SK-N-SH treated with all-trans-retinoic acid at 6 μM for 48 hours (cell line): Measurements from ENCODE around the gene TMEM156.

ENCODE experiments used
- ATAC-seq: fragments of 200-7000 bp; cut with Tn5 transposase; 3 replicates; pipeline ENCODE4 v1.9.1; 2020; ENCODE audit warnings: mild to moderate bottlenecking, moderate library complexity
- BACH2 ChIP-seq: fragments of 250-450 bp; sonication (Bioruptor Pico); IDR thresholded peaks from 2 replicates; pipeline ENCODE4 v1.9.0; 2021; ENCODE audit warnings: mild to moderate bottlenecking, borderline replicate concordance
- CSDC2 ChIP-seq: fragments of 250-450 bp; sonication (Bioruptor Pico); IDR thresholded peaks from 2 replicates; pipeline ENCODE4 v1.5.0; 2020; ENCODE audit warnings: mild to moderate bottlenecking, moderate library complexity
- ESRRG ChIP-seq: fragments of 250-450 bp; sonication (Bioruptor Pico); IDR thresholded peaks from 2 replicates; pipeline ENCODE4 v1.6.1; 2021; ENCODE audit warnings: mild to moderate bottlenecking
- GLIS3 ChIP-seq: fragments of 250-450 bp; sonication (Bioruptor Pico); IDR thresholded peaks from 2 replicates; pipeline ENCODE4 v1.5.0; 2020; ENCODE audit warnings: mild to moderate bottlenecking, moderate library complexity
- ISL1 ChIP-seq: fragments of 250-450 bp; sonication (Bioruptor Pico); IDR thresholded peaks from 2 replicates; pipeline ENCODE4 v2.1.2; 2022; ENCODE audit warnings: mild to moderate bottlenecking, moderate library complexity
- POU6F1 ChIP-seq: fragments of 250-450 bp; sonication (Bioruptor Pico); IDR thresholded peaks from 2 replicates; pipeline ENCODE4 v1.8.0; 2021; ENCODE audit warnings: low read depth, mild to moderate bottlenecking, moderate library complexity, borderline replicate concordance
- PPARA ChIP-seq: fragments of 250-450 bp; sonication (Bioruptor Pico); IDR thresholded peaks from 2 replicates; pipeline ENCODE4 v1.5.0; 2020; ENCODE audit warnings: mild to moderate bottlenecking, borderline replicate concordance
- RARB ChIP-seq: fragments of 250-450 bp; sonication (Bioruptor Pico); IDR thresholded peaks from 2 replicates; pipeline ENCODE4 v1.8.0; 2021; ENCODE audit warnings: mild to moderate bottlenecking, moderate library complexity
- SNAI2 ChIP-seq: fragments of 250-450 bp; sonication (Bioruptor Pico); IDR thresholded peaks from 2 replicates; pipeline ENCODE4 v1.5.0; 2020; ENCODE audit warnings: mild to moderate bottlenecking, moderate library complexity
- TCF4 ChIP-seq: fragments of 250-450 bp; sonication (Bioruptor Pico); IDR thresholded peaks from 2 replicates; pipeline ENCODE4 v1.8.0; 2021; ENCODE audit warnings: mild to moderate bottlenecking, moderate library complexity, borderline replicate concordance
- TOX ChIP-seq: fragments of 250-450 bp; sonication (Bioruptor Pico); IDR thresholded peaks from 2 replicates; pipeline ENCODE4 v1.8.0; 2021; ENCODE audit warnings: mild to moderate bottlenecking, moderate library complexity, borderline replicate concordance
- ZFP3 ChIP-seq: fragments of 250-450 bp; sonication (Bioruptor Pico); IDR thresholded peaks from 2 replicates; pipeline ENCODE4 v1.5.0; 2020; ENCODE audit warnings: mild to moderate bottlenecking, moderate library complexity
- ZFP30 ChIP-seq: fragments of 450-650 bp; formaldehyde crosslinking; IDR thresholded peaks from 2 replicates; pipeline ENCODE4 v1.5.0; 2022; ENCODE audit warnings: mild to moderate bottlenecking, moderate library complexity
- ZNF565 ChIP-seq: fragments of 450-650 bp; formaldehyde crosslinking; conservative IDR thresholded peaks from 2 replicates; pipeline ENCODE4 v1.5.0; 2020; ENCODE audit warnings: low read depth, mild to moderate bottlenecking, moderate library complexity
- ZNF70 ChIP-seq: fragments of 450-650 bp; formaldehyde crosslinking; IDR thresholded peaks from 2 replicates; pipeline ENCODE4 v1.5.0; 2020; ENCODE audit warnings: mild to moderate bottlenecking, moderate library complexity
- ZNF8 ChIP-seq: fragments of 450-650 bp; formaldehyde crosslinking; IDR thresholded peaks from 2 replicates; pipeline ENCODE4 v1.5.0; 2020; ENCODE audit warnings: mild to moderate bottlenecking, moderate library complexity
- TF ChIP-seq, protein P1 (sequence below): fragments of 250-450 bp; sonication (Bioruptor Pico); IDR thresholded peaks from 2 replicates; pipeline ENCODE4 v1.5.0; 2020; ENCODE audit warnings: mild to moderate bottlenecking, moderate library complexity
- TF ChIP-seq, protein P2 (sequence below): fragments of 250-450 bp; sonication (Bioruptor Pico); IDR thresholded peaks from 2 replicates; pipeline ENCODE4 v1.5.1; 2020; ENCODE audit warnings: low read depth, mild to moderate bottlenecking, moderate library complexity
- TF ChIP-seq, protein P3 (sequence below): fragments of 250-450 bp; sonication (Bioruptor Pico); IDR thresholded peaks from 2 replicates; pipeline ENCODE4 v1.5.1; 2021; ENCODE audit warnings: mild to moderate bottlenecking, moderate library complexity
- TF ChIP-seq, protein P4 (sequence below): fragments of 250-450 bp; sonication (Bioruptor Pico); IDR thresholded peaks from 2 replicates; pipeline ENCODE4 v1.8.0; 2020; ENCODE audit warnings: mild to moderate bottlenecking, moderate library complexity, borderline replicate concordance

TMEM156 gene

DNA sequence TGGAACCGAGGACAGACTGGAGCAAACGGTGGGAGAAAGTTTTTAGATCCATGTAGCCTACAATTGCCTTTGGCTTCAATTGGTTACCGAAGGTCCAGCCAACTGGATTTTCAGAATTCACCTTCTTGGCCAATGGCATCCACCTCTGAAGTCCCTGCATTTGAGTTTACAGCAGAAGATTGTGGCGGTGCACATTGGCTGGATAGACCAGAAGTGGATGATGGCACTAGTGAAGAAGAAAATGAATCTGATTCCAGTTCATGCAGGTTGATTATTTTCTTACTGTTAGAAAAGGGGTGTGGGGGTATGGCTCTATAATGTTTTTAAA lies 30.5 kb upstream of the TMEM156 start:
- no peak; the same call in 1 of the 3 replicates for ATAC-seq
- TF ChIP-seq ZFP30 (CRISPR knock-in tag) (no peak), ZNF70 (CRISPR knock-in tag) (0 out of 2 replicates have a peak, but pooled peaks have one; percentile 29)
- TF ChIP-seq, all 23 proteins: peak for 1

GRCh38 chr4:39062094-39062769 lies 30.0 kb upstream of the TMEM156 start, which contains the start of gene KLHL5:
TSS of gene KLHL5 (plus strand) at chr4:39062232. CDS start at chr4:39062653, 421 bp downstream.
- ATAC-seq, result peak; percentile 98
- TF ChIP-seq ZFP3 (CRISPR knock-in tag) (no peak), TCF4 (CRISPR knock-in tag) (peak; percentile 73; the same call in 1 of the 2 replicates)
- TF ChIP-seq, protein P1, sequence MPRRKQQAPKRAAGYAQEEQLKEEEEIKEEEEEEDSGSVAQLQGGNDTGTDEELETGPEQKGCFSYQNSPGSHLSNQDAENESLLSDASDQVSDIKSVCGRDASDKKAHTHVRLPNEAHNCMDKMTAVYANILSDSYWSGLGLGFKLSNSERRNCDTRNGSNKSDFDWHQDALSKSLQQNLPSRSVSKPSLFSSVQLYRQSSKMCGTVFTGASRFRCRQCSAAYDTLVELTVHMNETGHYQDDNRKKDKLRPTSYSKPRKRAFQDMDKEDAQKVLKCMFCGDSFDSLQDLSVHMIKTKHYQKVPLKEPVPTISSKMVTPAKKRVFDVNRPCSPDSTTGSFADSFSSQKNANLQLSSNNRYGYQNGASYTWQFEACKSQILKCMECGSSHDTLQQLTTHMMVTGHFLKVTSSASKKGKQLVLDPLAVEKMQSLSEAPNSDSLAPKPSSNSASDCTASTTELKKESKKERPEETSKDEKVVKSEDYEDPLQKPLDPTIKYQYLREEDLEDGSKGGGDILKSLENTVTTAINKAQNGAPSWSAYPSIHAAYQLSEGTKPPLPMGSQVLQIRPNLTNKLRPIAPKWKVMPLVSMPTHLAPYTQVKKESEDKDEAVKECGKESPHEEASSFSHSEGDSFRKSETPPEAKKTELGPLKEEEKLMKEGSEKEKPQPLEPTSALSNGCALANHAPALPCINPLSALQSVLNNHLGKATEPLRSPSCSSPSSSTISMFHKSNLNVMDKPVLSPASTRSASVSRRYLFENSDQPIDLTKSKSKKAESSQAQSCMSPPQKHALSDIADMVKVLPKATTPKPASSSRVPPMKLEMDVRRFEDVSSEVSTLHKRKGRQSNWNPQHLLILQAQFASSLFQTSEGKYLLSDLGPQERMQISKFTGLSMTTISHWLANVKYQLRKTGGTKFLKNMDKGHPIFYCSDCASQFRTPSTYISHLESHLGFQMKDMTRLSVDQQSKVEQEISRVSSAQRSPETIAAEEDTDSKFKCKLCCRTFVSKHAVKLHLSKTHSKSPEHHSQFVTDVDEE (CRISPR knock-in tag), result peak; percentile 70

DNA sequence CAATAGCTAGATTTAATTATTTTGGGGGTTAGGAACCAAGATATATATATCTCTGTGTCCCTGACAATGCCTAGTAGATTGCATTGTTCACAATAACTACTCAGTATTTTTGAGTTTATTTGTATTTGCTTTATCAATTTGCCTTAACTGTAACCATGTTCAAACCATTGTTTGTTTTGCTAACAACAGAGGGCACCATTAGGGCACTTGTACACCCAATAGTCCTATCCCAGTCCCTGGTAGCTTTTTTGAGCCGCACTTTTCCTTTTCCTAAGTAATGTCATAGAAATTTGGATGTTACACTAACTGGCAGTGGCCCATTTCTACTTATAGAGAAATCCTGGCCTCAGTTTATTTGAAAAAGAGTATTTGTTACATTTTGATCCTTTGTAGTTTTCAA lies 29.2 kb upstream of the TMEM156 start:
- peak; percentile 68 for ATAC-seq
- TF ChIP-seq RARB (CRISPR knock-in tag) (no peak), TOX (CRISPR knock-in tag) (no peak), GLIS3 (CRISPR knock-in tag) (no peak), ISL1 (CRISPR knock-in tag) (no peak)
- TF ChIP-seq, protein P1 (CRISPR knock-in tag), result no peak
- TF ChIP-seq, protein P2, sequence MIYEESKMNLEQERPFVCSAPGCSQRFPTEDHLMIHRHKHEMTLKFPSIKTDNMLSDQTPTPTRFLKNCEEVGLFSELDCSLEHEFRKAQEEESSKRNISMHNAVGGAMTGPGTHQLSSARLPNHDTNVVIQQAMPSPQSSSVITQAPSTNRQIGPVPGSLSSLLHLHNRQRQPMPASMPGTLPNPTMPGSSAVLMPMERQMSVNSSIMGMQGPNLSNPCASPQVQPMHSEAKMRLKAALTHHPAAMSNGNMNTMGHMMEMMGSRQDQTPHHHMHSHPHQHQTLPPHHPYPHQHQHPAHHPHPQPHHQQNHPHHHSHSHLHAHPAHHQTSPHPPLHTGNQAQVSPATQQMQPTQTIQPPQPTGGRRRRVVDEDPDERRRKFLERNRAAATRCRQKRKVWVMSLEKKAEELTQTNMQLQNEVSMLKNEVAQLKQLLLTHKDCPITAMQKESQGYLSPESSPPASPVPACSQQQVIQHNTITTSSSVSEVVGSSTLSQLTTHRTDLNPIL, result no peak

GRCh38 chr4:39056023-39056422 lies 23.8 kb upstream of the TMEM156 start:
- no peak for ATAC-seq
- TF ChIP-seq RARB (CRISPR knock-in tag) (no peak), SNAI2 (CRISPR knock-in tag) (no peak), ZNF8 (no peak), TCF4 (CRISPR knock-in tag) (no peak), POU6F1 (no peak), CSDC2 (CRISPR knock-in tag) (no peak), ZFP3 (CRISPR knock-in tag) (no peak), ZNF70 (CRISPR knock-in tag) (no peak), GLIS3 (CRISPR knock-in tag) (no peak), ZNF565 (no peak), PPARA (CRISPR knock-in tag) (no peak), BACH2 (CRISPR knock-in tag) (no peak), TOX (CRISPR knock-in tag) (no peak), ESRRG (CRISPR knock-in tag) (no peak), ISL1 (CRISPR knock-in tag) (no peak)
- TF ChIP-seq, protein P3, sequence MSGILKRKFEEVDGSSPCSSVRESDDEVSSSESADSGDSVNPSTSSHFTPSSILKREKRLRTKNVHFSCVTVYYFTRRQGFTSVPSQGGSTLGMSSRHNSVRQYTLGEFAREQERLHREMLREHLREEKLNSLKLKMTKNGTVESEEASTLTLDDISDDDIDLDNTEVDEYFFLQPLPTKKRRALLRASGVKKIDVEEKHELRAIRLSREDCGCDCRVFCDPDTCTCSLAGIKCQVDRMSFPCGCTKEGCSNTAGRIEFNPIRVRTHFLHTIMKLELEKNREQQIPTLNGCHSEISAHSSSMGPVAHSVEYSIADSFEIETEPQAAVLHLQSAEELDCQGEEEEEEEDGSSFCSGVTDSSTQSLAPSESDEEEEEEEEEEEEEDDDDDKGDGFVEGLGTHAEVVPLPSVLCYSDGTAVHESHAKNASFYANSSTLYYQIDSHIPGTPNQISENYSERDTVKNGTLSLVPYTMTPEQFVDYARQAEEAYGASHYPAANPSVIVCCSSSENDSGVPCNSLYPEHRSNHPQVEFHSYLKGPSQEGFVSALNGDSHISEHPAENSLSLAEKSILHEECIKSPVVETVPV (CRISPR knock-in tag), result no peak
- TF ChIP-seq, protein P4, sequence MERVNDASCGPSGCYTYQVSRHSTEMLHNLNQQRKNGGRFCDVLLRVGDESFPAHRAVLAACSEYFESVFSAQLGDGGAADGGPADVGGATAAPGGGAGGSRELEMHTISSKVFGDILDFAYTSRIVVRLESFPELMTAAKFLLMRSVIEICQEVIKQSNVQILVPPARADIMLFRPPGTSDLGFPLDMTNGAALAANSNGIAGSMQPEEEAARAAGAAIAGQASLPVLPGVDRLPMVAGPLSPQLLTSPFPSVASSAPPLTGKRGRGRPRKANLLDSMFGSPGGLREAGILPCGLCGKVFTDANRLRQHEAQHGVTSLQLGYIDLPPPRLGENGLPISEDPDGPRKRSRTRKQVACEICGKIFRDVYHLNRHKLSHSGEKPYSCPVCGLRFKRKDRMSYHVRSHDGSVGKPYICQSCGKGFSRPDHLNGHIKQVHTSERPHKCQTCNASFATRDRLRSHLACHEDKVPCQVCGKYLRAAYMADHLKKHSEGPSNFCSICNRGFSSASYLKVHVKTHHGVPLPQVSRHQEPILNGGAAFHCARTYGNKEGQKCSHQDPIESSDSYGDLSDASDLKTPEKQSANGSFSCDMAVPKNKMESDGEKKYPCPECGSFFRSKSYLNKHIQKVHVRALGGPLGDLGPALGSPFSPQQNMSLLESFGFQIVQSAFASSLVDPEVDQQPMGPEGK, result no peak
- TF ChIP-seq, protein P1 (CRISPR knock-in tag), result no peak
